HepG2 (cell line): Measurements from ENCODE around the gene FAM13B. TPM values are rescaled to one million over a fixed set of nuclear protein-coding genes. Genes with fewer than 3 reads are reported as not detected.
A peak's percentile ranks its signal among the peaks of the same experiment; 100 is the strongest.

ENCODE experiments used
- ATF5 ChIP-seq: sonication (generic); formaldehyde crosslinking; IDR thresholded peaks from 2 replicates; pipeline ENCODE4 v1.4.0; 2020; ENCODE audit warnings: mild to moderate bottlenecking, low read depth, missing genetic modification reagents
- ATF6 ChIP-seq: sonication (generic); formaldehyde crosslinking; conservative IDR thresholded peaks from 2 replicates; pipeline ENCODE4 v1.4.0; 2020; ENCODE audit warnings: missing genetic modification reagents
- CENPT ChIP-seq: sonication (generic); formaldehyde crosslinking; IDR thresholded peaks from 2 replicates; pipeline ENCODE4 v1.8.0; 2022; ENCODE audit warnings: low read depth, mild to moderate bottlenecking, moderate library complexity, missing genetic modification reagents
- GATAD2A ChIP-seq: IDR thresholded peaks from 2 replicates; pipeline ENCODE4 v1.6.1; 2016
- HDAC1 ChIP-seq: sonication (generic); formaldehyde crosslinking; IDR thresholded peaks from 2 replicates; pipeline ENCODE4 v1.5.1; 2020; ENCODE audit warnings: mild to moderate bottlenecking, missing genetic modification reagents
- KIAA2018 ChIP-seq: sonication (generic); formaldehyde crosslinking; IDR thresholded peaks from 2 replicates; pipeline ENCODE4 v1.5.0; 2020; ENCODE audit warnings: mild to moderate bottlenecking, missing genetic modification reagents, borderline replicate concordance
- REL ChIP-seq: sonication (generic); formaldehyde crosslinking; conservative IDR thresholded peaks from 2 replicates; pipeline ENCODE4 v1.8.0; 2022; ENCODE audit warnings: mild to moderate bottlenecking, missing genetic modification reagents, moderate library complexity
- TCF12 ChIP-seq, 2 experiments: fragments of 450-650 bp in 1 of 2; sonication (generic) in 1 of 2; formaldehyde crosslinking in 1 of 2; IDR thresholded peaks; 2 replicates each; pipeline versions ENCODE4 v1.6.1 to v1.8.0; 2017 to 2022; ENCODE audit warnings: antibody characterized with exemption in 1 of 2, mild to moderate bottlenecking in 1 of 2, missing genetic modification reagents in 1 of 2, moderate library complexity in 1 of 2
- TSC22D2 ChIP-seq: sonication (generic); formaldehyde crosslinking; IDR thresholded peaks from 2 replicates; pipeline ENCODE4 v1.5.1; 2020; ENCODE audit warnings: missing genetic modification reagents, mild to moderate bottlenecking, borderline replicate concordance
- ZGPAT ChIP-seq: IDR thresholded peaks from 2 replicates; pipeline ENCODE4 v1.6.1; 2016; ENCODE audit warnings: mild to moderate bottlenecking
- ZNF501 ChIP-seq: sonication (generic); formaldehyde crosslinking; IDR thresholded peaks from 2 replicates; pipeline ENCODE4 v1.5.1; 2020; ENCODE audit warnings: mild to moderate bottlenecking, moderate library complexity, missing genetic modification reagents
- ZNF737 ChIP-seq: sonication (generic); formaldehyde crosslinking; IDR thresholded peaks from 2 replicates; pipeline ENCODE4 v1.5.0; 2020; ENCODE audit warnings: missing genetic modification reagents, mild to moderate bottlenecking, borderline replicate concordance
- ZNF768 ChIP-seq: sonication (generic); formaldehyde crosslinking; IDR thresholded peaks from 2 replicates; pipeline ENCODE4 v1.4.0; 2020; ENCODE audit warnings: missing genetic modification reagents
- ZNF792 ChIP-seq: IDR thresholded peaks from 2 replicates; pipeline ENCODE4 v1.6.1; 2016
- ZNF841 ChIP-seq: sonication (generic); formaldehyde crosslinking; IDR thresholded peaks from 2 replicates; pipeline ENCODE4 v1.8.1; 2023; ENCODE audit warnings: missing genetic modification reagents, borderline replicate concordance
- polyA plus RNA-seq, 8 experiments: library from polyadenylated mRNA; depleted of rRNA in 3 of 8; stranded (reverse) in 7 of 8; unstranded in 1 of 8; fragments of >200 nt; fragmentation: Illumina TruSeq in 4 of 8; extraction: Trizol in 4 of 8; gene quantifications; 2 replicates each; pipeline versions ENCODE4 v1.2.1 to v1.2.3, GENCODE V29; 2011 to 2016; ENCODE audit warnings: low read depth in 4 of 8, missing spikeins in 1 of 8, mixed read lengths in 1 of 8; ENCODE audit not compliant: insufficient read depth in 1 of 8
- total RNA-seq, 5 experiments: library from RNA; depleted of rRNA; stranded (reverse); fragments of >200 nt; fragmentation: Illumina TruSeq; extraction: Trizol; gene quantifications; 2 replicates each; pipeline ENCODE4 v1.2.3, GENCODE V29; 2016; ENCODE audit warnings: low read depth in 1 of 5

The FAM13B gene
- total and polyA plus RNA-seq, 2 of the 13 experiments (the other 11 are each of a cell fraction or from before 2014, with no cell fraction given): 6.9 to 11.5 TPM

- TF ChIP-seq KIAA2018 (CRISPR knock-in tag) (0 out of 2 replicates have a peak, but pooled peaks have one; percentile 86), REL (CRISPR knock-in tag) (peak; percentile 59; the same call in 1 of the 2 replicates), CENPT (CRISPR knock-in tag) (0 out of 2 replicates have a peak, but pooled peaks have one; percentile 24), ZGPAT (CRISPR knock-in tag) (peak; percentile 88; the same call in 1 of the 2 replicates), ZNF792 (peak; percentile 11; the same call in 1 of the 2 replicates), ZNF737 (CRISPR knock-in tag) (peak; percentile 6; the same call in 1 of the 2 replicates), HDAC1 (CRISPR knock-in tag) (peak; percentile 58; the same call in 1 of the 2 replicates), ATF5 (CRISPR knock-in tag) (no peak), GATAD2A (0 out of 2 replicates have a peak, but pooled peaks have one; percentile 23), TCF12 (IDR thresholded peaks at IDR 0.05) (no peak), TCF12 (CRISPR knock-in tag; IDR thresholded peaks at IDR 0.05) (peak; percentile 40; the same call in 1 of the 2 replicates), ZNF501 (peak; percentile 81), ZNF768 (peak; percentile 54; the same call in 1 of the 2 replicates), ZNF841 (CRISPR knock-in tag) (peak; percentile 72; the same call in 1 of the 2 replicates), TSC22D2 (CRISPR knock-in tag) (0 out of 2 replicates have a peak, but pooled peaks have one; percentile 58), ATF6 (no peak)
These were observed at the start of gene FAM13B (continued) for GRCh38 chr5:138032572-138033385.
